K562 treated with DMSO at 1 percent for 48 hours (cell line): Measurements from ENCODE around the gene MYLK. TPM values are rescaled to one million over a fixed set of nuclear protein-coding genes. Genes with fewer than 3 reads are reported as not detected.

Experiments
- total RNA-seq: library from RNA; unstranded; fragments of 300-600 nt; gene quantifications from 2 replicates; pipeline ENCODE4 v1.2.3, GENCODE V29; 2022; ENCODE audit warnings: low replicate concordance; ENCODE audit errors: extremely low read depth

MYLK gene, protein sequence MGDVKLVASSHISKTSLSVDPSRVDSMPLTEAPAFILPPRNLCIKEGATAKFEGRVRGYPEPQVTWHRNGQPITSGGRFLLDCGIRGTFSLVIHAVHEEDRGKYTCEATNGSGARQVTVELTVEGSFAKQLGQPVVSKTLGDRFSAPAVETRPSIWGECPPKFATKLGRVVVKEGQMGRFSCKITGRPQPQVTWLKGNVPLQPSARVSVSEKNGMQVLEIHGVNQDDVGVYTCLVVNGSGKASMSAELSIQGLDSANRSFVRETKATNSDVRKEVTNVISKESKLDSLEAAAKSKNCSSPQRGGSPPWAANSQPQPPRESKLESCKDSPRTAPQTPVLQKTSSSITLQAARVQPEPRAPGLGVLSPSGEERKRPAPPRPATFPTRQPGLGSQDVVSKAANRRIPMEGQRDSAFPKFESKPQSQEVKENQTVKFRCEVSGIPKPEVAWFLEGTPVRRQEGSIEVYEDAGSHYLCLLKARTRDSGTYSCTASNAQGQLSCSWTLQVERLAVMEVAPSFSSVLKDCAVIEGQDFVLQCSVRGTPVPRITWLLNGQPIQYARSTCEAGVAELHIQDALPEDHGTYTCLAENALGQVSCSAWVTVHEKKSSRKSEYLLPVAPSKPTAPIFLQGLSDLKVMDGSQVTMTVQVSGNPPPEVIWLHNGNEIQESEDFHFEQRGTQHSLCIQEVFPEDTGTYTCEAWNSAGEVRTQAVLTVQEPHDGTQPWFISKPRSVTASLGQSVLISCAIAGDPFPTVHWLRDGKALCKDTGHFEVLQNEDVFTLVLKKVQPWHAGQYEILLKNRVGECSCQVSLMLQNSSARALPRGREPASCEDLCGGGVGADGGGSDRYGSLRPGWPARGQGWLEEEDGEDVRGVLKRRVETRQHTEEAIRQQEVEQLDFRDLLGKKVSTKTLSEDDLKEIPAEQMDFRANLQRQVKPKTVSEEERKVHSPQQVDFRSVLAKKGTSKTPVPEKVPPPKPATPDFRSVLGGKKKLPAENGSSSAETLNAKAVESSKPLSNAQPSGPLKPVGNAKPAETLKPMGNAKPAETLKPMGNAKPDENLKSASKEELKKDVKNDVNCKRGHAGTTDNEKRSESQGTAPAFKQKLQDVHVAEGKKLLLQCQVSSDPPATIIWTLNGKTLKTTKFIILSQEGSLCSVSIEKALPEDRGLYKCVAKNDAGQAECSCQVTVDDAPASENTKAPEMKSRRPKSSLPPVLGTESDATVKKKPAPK (N-terminal part only)
- total RNA-seq: not detected in 2 replicates

DNA sequence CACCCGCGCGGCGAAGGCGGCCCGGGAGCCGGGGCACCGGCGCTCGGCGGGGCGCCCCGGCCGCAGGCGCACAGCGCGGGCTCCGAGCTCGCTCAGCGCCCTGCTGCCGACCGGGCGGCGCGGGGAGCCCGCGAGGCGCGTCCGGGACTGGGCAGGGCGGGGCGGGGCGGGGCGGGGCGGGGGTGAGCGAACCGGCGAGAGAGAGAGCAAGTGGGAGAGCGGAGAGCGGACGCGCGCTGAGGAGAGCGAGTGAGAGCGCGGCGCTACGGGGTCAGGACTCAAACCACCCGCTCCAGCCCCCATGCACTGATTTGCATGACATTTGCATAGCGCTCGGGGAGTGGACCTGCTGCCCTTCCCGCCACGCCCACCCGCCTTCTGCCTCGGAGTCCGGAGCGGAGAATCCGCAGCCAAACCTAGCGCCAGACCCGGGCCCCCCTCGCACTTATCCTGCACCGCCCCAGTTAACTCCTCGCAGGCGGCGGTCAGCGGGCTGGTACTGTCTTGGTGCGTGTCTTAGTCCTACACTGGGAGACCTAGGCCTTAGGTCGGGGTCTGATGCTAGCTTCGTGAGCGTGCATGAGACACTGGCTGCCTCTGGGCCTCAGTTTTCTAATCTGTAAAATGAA is at the start of gene MYLK:
TSS of gene MYLK (minus strand) at position 130 of the 629 bp plus-strand sequence. CDS start 90,491 bp downstream, outside the sequence.

DNA sequence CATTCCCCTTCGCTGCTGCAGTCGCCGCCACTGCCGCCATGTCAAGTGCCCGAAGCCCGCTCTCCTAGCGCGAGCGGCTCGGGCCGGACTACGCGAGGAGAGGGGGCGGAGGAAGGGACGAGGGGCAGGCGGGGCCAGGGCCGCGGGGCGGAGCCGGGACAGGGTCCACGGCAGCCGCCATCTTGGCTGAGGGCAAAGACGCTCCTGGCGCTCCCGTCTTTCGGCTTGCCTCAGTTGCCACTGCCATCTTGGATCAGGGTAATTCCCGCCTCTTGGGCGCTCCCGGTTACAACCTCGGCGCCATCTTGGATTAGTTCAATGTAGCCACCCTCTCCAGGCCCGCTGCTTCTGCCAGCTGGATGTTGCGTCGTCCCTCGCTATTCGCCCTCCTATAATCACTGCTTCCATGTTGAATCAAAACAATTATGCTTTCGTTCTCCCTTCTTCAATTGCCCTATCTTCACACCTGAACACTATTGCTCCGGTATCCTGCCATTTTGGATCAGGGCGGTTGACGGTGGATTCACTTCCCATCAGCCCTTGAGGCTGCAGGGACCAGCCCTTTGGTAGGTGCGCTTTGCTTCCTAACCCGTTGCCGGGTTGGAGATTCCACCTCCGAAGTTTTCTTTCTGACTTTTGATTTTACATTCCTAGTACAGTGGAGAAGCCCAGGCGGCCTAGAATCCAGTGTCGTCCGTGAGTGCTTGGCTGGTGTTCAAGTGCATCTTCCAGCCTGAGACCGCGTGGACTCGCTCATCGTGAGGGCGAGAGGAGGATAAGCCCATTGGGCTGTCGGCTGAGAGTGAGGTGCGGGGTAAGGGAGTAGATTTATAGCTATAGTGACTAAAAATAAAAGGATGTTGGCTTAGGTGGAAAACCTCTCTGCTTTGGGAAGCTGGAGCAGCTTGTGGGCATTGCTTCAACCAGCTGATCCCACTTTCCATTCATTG is 298.9 kb downstream of the MYLK start, which contains the start of gene HACD2:
TSS of gene HACD2 (minus strand) at position 66 of the 950 bp plus-strand sequence. CDS start at position 40, 26 bp downstream.

Other genes starting within 250 kb of the MYLK start
- not detected in 2 replicates for gene CCDC14, start 76.9 kb upstream of the MYLK start, total RNA-seq
- not detected in 2 replicates for gene ROPN1, start 107.8 kb upstream of the MYLK start, total RNA-seq
- not detected in 2 replicates for gene KALRN, start 149.0 kb upstream of the MYLK start, total RNA-seq